Activated naive CD8-positive, alpha-beta T cell treated with anti-CD3 and anti-CD28 coated beads for 36 hours (primary cell): ENCODE results near the gene PRKN. TPM values are rescaled to one million over a fixed set of nuclear protein-coding genes. Genes with fewer than 3 reads are reported as not detected.

Experiments used
- DNase-seq: peaks from one replicate; pipeline ENCODE4 v3.0.0; 2021
- H3K27ac Mint-ChIP-seq: one replicate; pipeline ENCODE4 v1.8.0; 2022; ENCODE audit warnings: mild to moderate bottlenecking, moderate library complexity, mixed read lengths
- H3K27me3 Mint-ChIP-seq: one replicate; pipeline ENCODE4 v1.8.0; 2022; ENCODE audit warnings: mild to moderate bottlenecking, mixed read lengths
- H3K36me3 Mint-ChIP-seq: one replicate; pipeline ENCODE4 v1.8.0; 2021; ENCODE audit warnings: mild to moderate bottlenecking, mixed read lengths
- H3K4me1 Mint-ChIP-seq: one replicate; pipeline ENCODE4 v1.8.0; 2021; ENCODE audit warnings: mixed read lengths
- H3K4me3 Mint-ChIP-seq: one replicate; pipeline ENCODE4 v1.8.0; 2022; ENCODE audit warnings: mild to moderate bottlenecking, moderate library complexity, mixed read lengths
- H3K9me3 Mint-ChIP-seq: one replicate; pipeline ENCODE4 v1.8.0; 2022; ENCODE audit warnings: mixed read lengths
- total RNA-seq, 2 experiments: library from RNA; stranded (reverse); gene quantifications; one replicate each; pipeline ENCODE4 v1.2.3, GENCODE V29; 2021

Gene PRKN
- total RNA-seq, 2 experiments from 2014 or later = 0.26 to 0.52 TPM

- DNase-seq = no peak
- Mint-ChIP-seq H3K27me3 (no peaks in the 10 kb centered on the region), H3K27ac (no peak overlapping the region), H3K36me3 (no peaks in the 10 kb centered on the region), H3K9me3 (no peaks in the 10 kb centered on the region), H3K4me3 (no peak overlapping the region), H3K4me1 (no peaks in the 10 kb centered on the region)
These were observed 1237.8 kb downstream of the PRKN start for GRCh38 chr6:161489626-161490306.

- no peak for DNase-seq
- Mint-ChIP-seq H3K9me3 (no peaks in the 10 kb centered on the region), H3K27me3 (no peaks in the 10 kb centered on the region), H3K36me3 (no peaks in the 10 kb centered on the region), H3K4me3 (no peak overlapping the region), H3K4me1 (no peaks in the 10 kb centered on the region), H3K27ac (no peak overlapping the region)
These were observed 1239.9 kb downstream of the PRKN start for GRCh38 chr6:161487694-161488093.

- no peak overlapping the region for H3K27ac Mint-ChIP-seq
- no peak overlapping the region for H3K4me3 Mint-ChIP-seq
- no peaks in the 10 kb centered on the region for H3K27me3 Mint-ChIP-seq
- no peak for DNase-seq
- H3K9me3 Mint-ChIP-seq = no peaks in the 10 kb centered on the region
- no peaks in the 10 kb centered on the region for H3K36me3 Mint-ChIP-seq
- H3K4me1 Mint-ChIP-seq = no peaks in the 10 kb centered on the region
These were observed 1240.4 kb downstream of the PRKN start for GRCh38 chr6:161487217-161487531.

- Mint-ChIP-seq H3K4me1 (no peaks in the 10 kb centered on the region), H3K36me3 (no peaks in the 10 kb centered on the region), H3K27me3 (no peaks in the 10 kb centered on the region), H3K9me3 (no peaks in the 10 kb centered on the region), H3K27ac (no peak overlapping the region), H3K4me3 (no peak overlapping the region)
- DNase-seq = no peak
These were observed 1241.0 kb downstream of the PRKN start for GRCh38 chr6:161486361-161487216.

GRCh38 chr6:161482517-161482858, 1245.1 kb downstream of the PRKN start:
- no peak for DNase-seq
- no peaks in the 10 kb centered on the region for H3K27me3 Mint-ChIP-seq
- H3K4me3 Mint-ChIP-seq = no peak overlapping the region
- H3K4me1 Mint-ChIP-seq = no peaks in the 10 kb centered on the region
- no peaks in the 10 kb centered on the region for H3K9me3 Mint-ChIP-seq
- H3K27ac Mint-ChIP-seq = no peak overlapping the region
- no peaks in the 10 kb centered on the region for H3K36me3 Mint-ChIP-seq

GRCh38 chr6:161481786-161482516, 1245.6 kb downstream of the PRKN start:
- DNase-seq = no peak
- H3K36me3 Mint-ChIP-seq = no peaks in the 10 kb centered on the region
- H3K9me3 Mint-ChIP-seq = no peaks in the 10 kb centered on the region
- H3K4me1 Mint-ChIP-seq = no peaks in the 10 kb centered on the region
- no peak overlapping the region for H3K27ac Mint-ChIP-seq
- H3K27me3 Mint-ChIP-seq = no peaks in the 10 kb centered on the region
- H3K4me3 Mint-ChIP-seq = no peak overlapping the region

GRCh38 chr6:161480421-161481155, 1247.0 kb downstream of the PRKN start:
- Mint-ChIP-seq H3K4me3 (no peak overlapping the region), H3K27ac (no peak overlapping the region), H3K9me3 (no peaks in the 10 kb centered on the region), H3K4me1 (no peaks in the 10 kb centered on the region), H3K27me3 (no peaks in the 10 kb centered on the region), H3K36me3 (no peaks in the 10 kb centered on the region)
- DNase-seq = no peak

GRCh38 chr6:161479376-161479775, 1248.2 kb downstream of the PRKN start:
- no peaks in the 10 kb centered on the region for H3K36me3 Mint-ChIP-seq
- H3K27ac Mint-ChIP-seq = no peak overlapping the region
- no peak for DNase-seq

GRCh38 chr6:161477876-161478425, 1249.6 kb downstream of the PRKN start:
- H3K9me3 Mint-ChIP-seq = no peaks in the 10 kb centered on the region
- H3K27me3 Mint-ChIP-seq = no peaks in the 10 kb centered on the region
- H3K27ac Mint-ChIP-seq = no peak overlapping the region
- DNase-seq = no peak
- no peak overlapping the region for H3K4me3 Mint-ChIP-seq
- H3K36me3 Mint-ChIP-seq = no peaks in the 10 kb centered on the region
- H3K4me1 Mint-ChIP-seq = no peaks in the 10 kb centered on the region

More at GRCh38 chr6:161479376-161479775, 1248.2 kb downstream of the PRKN start:
- Mint-ChIP-seq H3K4me1 (no peaks in the 10 kb centered on the region), H3K27me3 (no peaks in the 10 kb centered on the region), H3K9me3 (no peaks in the 10 kb centered on the region), H3K4me3 (no peak overlapping the region)

GRCh38 chr6:161476711-161477110, 1250.9 kb downstream of the PRKN start:
- DNase-seq = no peak
- no peaks in the 10 kb centered on the region for H3K36me3 Mint-ChIP-seq
- no peaks in the 10 kb centered on the region for H3K9me3 Mint-ChIP-seq
- H3K27ac Mint-ChIP-seq = no peak overlapping the region
- H3K27me3 Mint-ChIP-seq = no peaks in the 10 kb centered on the region
- no peak overlapping the region for H3K4me3 Mint-ChIP-seq
- H3K4me1 Mint-ChIP-seq = no peaks in the 10 kb centered on the region

GRCh38 chr6:161465403-161465802, 1262.2 kb downstream of the PRKN start:
- no peaks in the 10 kb centered on the region for H3K4me1 Mint-ChIP-seq

GRCh38 chr6:161463071-161463470, 1264.5 kb downstream of the PRKN start:
- peaks cover 8% of the 10 kb centered on the region for H3K4me1 Mint-ChIP-seq
- no peaks in the 10 kb centered on the region for H3K36me3 Mint-ChIP-seq
- no peaks in the 10 kb centered on the region for H3K9me3 Mint-ChIP-seq
- no peak for DNase-seq
- H3K27ac Mint-ChIP-seq = no peak overlapping the region
- no peak overlapping the region for H3K4me3 Mint-ChIP-seq
- no peaks in the 10 kb centered on the region for H3K27me3 Mint-ChIP-seq

More at GRCh38 chr6:161465403-161465802, 1262.2 kb downstream of the PRKN start:
- no peaks in the 10 kb centered on the region for H3K27me3 Mint-ChIP-seq
- DNase-seq = no peak
- H3K9me3 Mint-ChIP-seq = no peaks in the 10 kb centered on the region
- no peaks in the 10 kb centered on the region for H3K36me3 Mint-ChIP-seq
- no peak overlapping the region for H3K4me3 Mint-ChIP-seq
- no peak overlapping the region for H3K27ac Mint-ChIP-seq

- Mint-ChIP-seq H3K27me3 (no peaks in the 10 kb centered on the region), H3K27ac (no peak overlapping the region), H3K36me3 (no peaks in the 10 kb centered on the region)
These were observed 1265.4 kb downstream of the PRKN start for GRCh38 chr6:161462148-161462547.

GRCh38 chr6:161459008-161459615, 1268.5 kb downstream of the PRKN start:
- Mint-ChIP-seq H3K27me3 (no peaks in the 10 kb centered on the region), H3K4me1 (peaks cover 8% of the 10 kb centered on the region), H3K9me3 (no peaks in the 10 kb centered on the region), H3K4me3 (no peak overlapping the region), H3K27ac (no peak overlapping the region), H3K36me3 (no peaks in the 10 kb centered on the region)
- DNase-seq = no peak

More at GRCh38 chr6:161462148-161462547, 1265.4 kb downstream of the PRKN start:
- no peak for DNase-seq
- no peaks in the 10 kb centered on the region for H3K9me3 Mint-ChIP-seq
- peaks cover 8% of the 10 kb centered on the region for H3K4me1 Mint-ChIP-seq
- H3K4me3 Mint-ChIP-seq = no peak overlapping the region
